Heart right ventricle (tissue), 16 donors: ENCODE data around the gene TTC7B. TPM values are rescaled to one million over a fixed set of nuclear protein-coding genes. Genes with fewer than 3 reads are reported as not detected.
A peak's percentile ranks its signal among the peaks of the same experiment; 100 is the strongest.

Experiments
- ATAC-seq, 8 donors: fragments of 200-7000 bp; cut with Tn5 transposase; one replicate each; pipeline ENCODE4 v1.9.1; 2020; ENCODE audit warnings: mild to moderate bottlenecking in 8 of 8, moderate library complexity in 8 of 8, moderate number of reproducible peaks in 1 of 8
- DNase-seq, 2 donors: peaks; one replicate each; pipeline ENCODE4 v3.0.0-alpha.2; 2020
- H3K27ac ChIP-seq, 10 donors: fragments of 200-600 bp; sonication (generic) in 2 of 10; one replicate each; pipeline versions ENCODE4 v1.5.0 to v1.8.0; 2020 to 2022; ENCODE audit warnings: mild to moderate bottlenecking in 3 of 10
- H3K27me3 ChIP-seq, 7 donors: fragments of 200-600 bp; one replicate each; pipeline ENCODE4 v1.8.0; 2021 to 2022; ENCODE audit warnings: mild to moderate bottlenecking in 2 of 7
- H3K36me3 ChIP-seq, 9 donors: fragments of 200-600 bp; sonication (generic) in 1 of 9; one replicate each; pipeline versions ENCODE4 v1.5.0 to v1.8.0; 2020 to 2022; ENCODE audit warnings: mild to moderate bottlenecking in 2 of 9
- H3K4me1 ChIP-seq, 9 donors: fragments of 200-600 bp; sonication (generic) in 1 of 9; one replicate each; pipeline versions ENCODE4 v1.5.0 to v1.8.0; 2020 to 2022; ENCODE audit warnings: mild to moderate bottlenecking in 4 of 9
- H3K4me3 ChIP-seq, 10 donors: fragments of 200-600 bp; sonication (generic) in 2 of 10; one replicate each; pipeline versions ENCODE4 v1.5.0 to v1.8.0; 2020 to 2022; ENCODE audit warnings: mild to moderate bottlenecking in 7 of 10, moderate library complexity in 2 of 10
- H3K9me3 ChIP-seq, 11 donors: fragments of 200-600 bp in 10 of 11; sonication (generic) in 2 of 11; one replicate each; pipeline versions ENCODE4 v1.5.0 to v1.8.0; 2013 to 2022; ENCODE audit warnings: mild to moderate bottlenecking in 2 of 11, control low read depth in 1 of 11, moderate library complexity in 1 of 11
- WGBS, 2 donors: extraction: QIAGEN DNeasy Blood & Tissue Kit; methylation state at CpG; one replicate each; pipeline ENCODE4 v1.1.7; 2013; ENCODE audit warnings: inconsistent platforms in 1 of 2; 5-methylcytosine and 5-hydroxymethylcytosine counted together
- intact Hi-C, 10 donors: fragments of 100-400 bp; cut with DNase I; formaldehyde crosslinking; loops; one replicate each; pipeline versions ENCODE4 v1.11.1 to v1.14.2; 2022
- polyA plus RNA-seq, 2 donors: library from polyadenylated mRNA; stranded (reverse); fragments of 200-250 nt; gene quantifications; one replicate each; pipeline ENCODE4 v1.2.3, GENCODE V29; 2013
- total RNA-seq, 10 donors: library from RNA; stranded (reverse); fragmentation: NEBNext Ultra II Directional in 3 of 10; extraction: Animal tissue kit (Norgen Biotek cat#: 25700) in 3 of 10; gene quantifications; one replicate each; pipeline versions ENCODE4 v1.2.1 to v1.2.4, GENCODE V29; 2021 to 2023
- TF ChIP-seq, protein P1 (sequence below), 9 donors: fragments of 200-600 bp; sonication (generic) in 2 of 9; IDR thresholded peaks; one replicate each; pipeline versions ENCODE4 v1.5.0 to v1.8.0; 2021 to 2022; ENCODE audit warnings: antibody characterized with exemption in 9 of 9, mild to moderate bottlenecking in 5 of 9, moderate library complexity in 1 of 9
- donor health status: Arrhythmogenic right ventricular cardiomyopathy.
- donor health status: ischemic (EF 13 %, LVEDD 7.1; RV severe dilation, severe dysfunction).
- donor health status: healthy with polysubstance abuse.
- donor health status: DM: no; HTN: yes; CAD: no.
- donor health status: DM: no; HTN: no; CAD: no.
- donor health status: ischemic (EF 25% LVEDD 6.9; RV normal size, moderate dysfunction).
- donor health status: ischemic (EF 25% LVEDD 5.7; RV mildly dilated, moderate dysfunction).
- donor health status: healthy.
- donor health status: DM: yes; HTN: yes; CAD: no.
- donor health status: Ischemic cardiomyopathy.
- donor health status: ischemic (EF 35%, LVEDD 5.7; RV mildly dilated, moderate dysfunction).
- donor health status: nonischemic (EF 11% LVEDD 7.7; RV severe dilation, severe dysfunction).
- donor health status: DM: yes; HTN: yes; CAD: no.
- donor health status: PGD.
- donor health status: ischemic (EF 29% LVEDD 5.4; RV normal size, mild dysfunction).
- donor health status: nonischemic (EF 23%, LVEDD 6.1; RV moderate dilation, normal function).

Gene TTC7B
- total and polyA plus RNA-seq, 12 donors, result 23.0 to 79.4 (median 65.5) TPM

DNA sequence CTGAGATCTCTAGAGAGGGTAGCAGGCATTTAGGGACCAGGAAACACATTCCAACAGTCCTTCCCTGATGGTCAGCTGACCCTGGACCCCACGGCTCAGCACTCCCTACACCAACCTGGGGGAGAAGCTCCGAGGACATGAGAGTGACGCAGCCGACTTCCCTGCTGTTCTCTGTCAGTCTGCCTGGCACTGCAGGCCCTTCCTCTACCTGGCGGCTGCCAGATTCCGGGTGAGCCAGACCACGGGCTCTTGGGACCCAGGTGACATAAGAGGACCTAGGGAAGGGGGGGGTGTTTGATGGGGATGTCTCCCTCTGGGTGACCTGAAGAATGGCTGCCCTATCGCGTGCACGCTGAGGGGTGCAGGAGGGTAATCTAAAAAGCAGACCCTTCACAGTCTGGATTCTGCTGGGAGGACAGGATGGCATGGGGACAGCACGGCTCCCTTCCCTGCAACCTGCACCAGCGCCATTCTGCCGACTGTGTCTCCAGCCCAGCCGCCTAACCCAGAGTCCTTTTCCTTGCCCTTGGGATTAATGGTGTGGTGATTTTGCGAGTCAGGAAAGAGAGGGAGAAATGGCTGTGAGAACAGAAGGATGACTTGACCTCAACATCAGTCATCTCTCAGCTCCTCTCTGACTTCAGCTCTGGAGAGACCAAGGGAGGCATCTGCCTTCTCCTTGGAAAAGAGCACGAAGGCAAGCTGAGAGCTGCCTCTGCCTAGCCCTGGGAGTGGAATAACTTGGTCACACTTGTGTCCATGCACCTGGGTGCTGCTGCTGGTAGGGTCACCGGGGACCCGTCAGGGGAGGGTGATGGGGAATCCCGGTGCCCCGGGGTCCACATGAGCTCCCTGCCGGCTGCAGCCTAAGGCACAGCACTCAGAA is 260.9 kb downstream of the TTC7B start:
- intact Hi-C loops, result no loop called here

DNA sequence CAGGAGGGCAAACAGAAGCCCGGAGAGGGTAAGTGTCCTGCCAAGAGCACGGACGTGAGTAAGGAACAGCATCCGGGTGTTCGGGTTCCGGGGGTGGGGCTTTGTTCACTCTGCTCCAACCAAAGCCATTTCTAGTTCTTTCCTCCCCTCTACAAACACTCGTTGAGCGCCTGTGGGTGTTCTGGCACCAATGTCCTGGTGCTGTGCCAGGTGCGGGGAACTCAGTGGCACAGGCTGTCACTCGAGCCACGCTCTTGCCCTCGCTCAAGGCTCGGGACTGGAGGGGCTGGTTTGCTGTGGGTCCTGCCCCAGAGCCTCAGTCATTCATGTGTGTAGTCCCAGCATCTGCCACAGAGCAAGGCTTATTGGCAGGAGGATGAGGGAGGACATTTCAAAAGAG is 261.9 kb downstream of the TTC7B start:
- peaks cover 0 to 46% (median 28%) of the 10 kb centered on the region in 9 donors for H3K4me1 ChIP-seq
- no peak overlapping the region for H3K4me3 ChIP-seq

More for the DNA sequence above, 260.9 kb downstream of the TTC7B start:
- ATAC-seq (no peak), DNase-seq (no peak)
- TF ChIP-seq, protein P1, sequence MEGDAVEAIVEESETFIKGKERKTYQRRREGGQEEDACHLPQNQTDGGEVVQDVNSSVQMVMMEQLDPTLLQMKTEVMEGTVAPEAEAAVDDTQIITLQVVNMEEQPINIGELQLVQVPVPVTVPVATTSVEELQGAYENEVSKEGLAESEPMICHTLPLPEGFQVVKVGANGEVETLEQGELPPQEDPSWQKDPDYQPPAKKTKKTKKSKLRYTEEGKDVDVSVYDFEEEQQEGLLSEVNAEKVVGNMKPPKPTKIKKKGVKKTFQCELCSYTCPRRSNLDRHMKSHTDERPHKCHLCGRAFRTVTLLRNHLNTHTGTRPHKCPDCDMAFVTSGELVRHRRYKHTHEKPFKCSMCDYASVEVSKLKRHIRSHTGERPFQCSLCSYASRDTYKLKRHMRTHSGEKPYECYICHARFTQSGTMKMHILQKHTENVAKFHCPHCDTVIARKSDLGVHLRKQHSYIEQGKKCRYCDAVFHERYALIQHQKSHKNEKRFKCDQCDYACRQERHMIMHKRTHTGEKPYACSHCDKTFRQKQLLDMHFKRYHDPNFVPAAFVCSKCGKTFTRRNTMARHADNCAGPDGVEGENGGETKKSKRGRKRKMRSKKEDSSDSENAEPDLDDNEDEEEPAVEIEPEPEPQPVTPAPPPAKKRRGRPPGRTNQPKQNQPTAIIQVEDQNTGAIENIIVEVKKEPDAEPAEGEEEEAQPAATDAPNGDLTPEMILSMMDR (IDR thresholded peaks at IDR 0.05), result no peak
- Histone ChIP-seq H3K9me3 (no peaks in the 10 kb centered on the region), H3K27ac (peak overlapping the region in 9 of 10 donors; percentile 16 to 84 (median 70)), H3K36me3 (peaks cover 0 to 4% (median 0%) of the 10 kb centered on the region in 9 donors), H3K4me1 (peaks cover 0 to 48% (median 28%) of the 10 kb centered on the region in 9 donors), H3K27me3 (no peaks in the 10 kb centered on the region), H3K4me3 (peak overlapping the region in 5 of 10 donors; percentile 7 to 31 (median 21))
- 76 to 83% methylated on average over 21 of the region's 21 CpGs for WGBS, 2 donors

DNA sequence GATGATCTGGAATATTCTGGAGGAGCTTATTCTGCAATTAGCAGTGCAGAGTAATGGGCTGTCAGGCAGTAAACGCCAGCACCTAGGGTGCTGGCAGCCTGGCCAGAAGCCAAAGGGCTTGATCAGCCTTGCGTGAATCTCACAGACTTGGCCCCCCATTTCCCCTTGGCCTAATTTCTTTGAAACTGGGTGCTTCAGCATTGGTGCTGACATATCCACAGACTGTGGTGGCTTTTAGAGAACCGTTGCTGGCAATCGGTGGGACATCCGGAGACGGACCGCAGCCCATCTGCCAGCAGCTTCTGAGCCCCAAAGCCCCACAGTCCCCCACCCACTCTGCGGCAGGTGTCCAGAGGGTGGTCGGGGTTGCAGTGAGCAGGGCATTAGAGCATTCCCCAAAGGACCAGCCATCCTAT is 262.3 kb downstream of the TTC7B start:
- peaks cover 0 to 4% (median 0%) of the 10 kb centered on the region in 9 donors for H3K36me3 ChIP-seq
- WGBS, 2 donors, result 75 to 80% methylated on average over 9 of the region's 9 CpGs
- H3K27ac ChIP-seq, result peak overlapping the region in 4 of 10 donors; percentile 19 to 58 (median 24)
- intact Hi-C loops, result no loop called here
- DNase-seq (no peak), ATAC-seq (no peak)
- TF ChIP-seq, protein P1 (IDR thresholded peaks at IDR 0.05), result no peak
- no peak overlapping the region for H3K4me3 ChIP-seq
- peaks cover 0 to 42% (median 28%) of the 10 kb centered on the region in 9 donors for H3K4me1 ChIP-seq
- H3K27me3 ChIP-seq, result no peaks in the 10 kb centered on the region
- no peaks in the 10 kb centered on the region for H3K9me3 ChIP-seq

More for the DNA sequence above, 261.9 kb downstream of the TTC7B start:
- peak in 7 of 8 donors; percentile 7 to 63 (median 47) for ATAC-seq
- 49 to 69% methylated on average over 13 of the region's 13 CpGs for WGBS, 2 donors
- no peaks in the 10 kb centered on the region for H3K9me3 ChIP-seq
- H3K27me3 ChIP-seq, result no peaks in the 10 kb centered on the region
- intact Hi-C loops, result no loop called here
- peak in 1 of 2 donors; percentile 63 for DNase-seq
- peaks cover 0 to 4% (median 0%) of the 10 kb centered on the region in 9 donors for H3K36me3 ChIP-seq
- TF ChIP-seq, protein P1 (IDR thresholded peaks at IDR 0.05), result no peak
- peak overlapping the region in 3 of 10 donors; percentile 19 to 58 (median 27) for H3K27ac ChIP-seq

DNA sequence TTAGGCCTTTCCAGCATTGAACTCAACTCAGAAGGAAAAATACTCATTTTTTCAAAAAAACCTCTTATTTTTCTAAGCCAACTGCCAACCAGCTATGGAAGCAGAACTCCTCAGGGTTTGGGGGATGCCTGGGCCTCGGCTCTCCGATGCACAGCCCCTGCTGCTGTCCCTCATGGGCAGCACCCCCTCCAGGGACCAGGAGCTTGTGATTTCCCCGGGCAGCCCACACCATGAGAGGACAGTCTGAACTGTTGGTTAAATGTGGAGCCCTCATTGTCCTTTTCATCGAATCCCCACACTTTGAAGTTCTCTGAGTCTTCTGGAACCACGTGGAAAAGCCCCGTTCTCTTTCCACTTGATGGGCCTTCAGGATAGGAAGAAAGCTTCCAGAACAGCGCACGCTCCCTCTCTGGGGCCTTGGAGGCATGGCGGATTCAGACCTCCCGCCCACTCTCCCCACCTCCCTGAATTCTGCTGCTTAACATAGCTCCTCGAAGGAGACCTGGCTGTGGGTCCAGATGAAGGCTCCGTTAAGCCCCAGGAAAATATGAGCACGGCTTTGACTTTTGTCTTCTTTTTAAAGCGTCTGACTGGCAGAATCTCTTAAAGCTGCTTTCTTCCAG is 262.8 kb downstream of the TTC7B start:
- intact Hi-C loops, result no loop called here
- Histone ChIP-seq H3K36me3 (peaks cover 0 to 4% (median 0%) of the 10 kb centered on the region in 9 donors), H3K4me3 (no peak overlapping the region), H3K9me3 (no peaks in the 10 kb centered on the region), H3K27ac (peak overlapping the region in 1 of 10 donors; percentile 58), H3K27me3 (no peaks in the 10 kb centered on the region), H3K4me1 (peaks cover 0 to 41% (median 26%) of the 10 kb centered on the region in 9 donors)
- no peak for ATAC-seq
- DNase-seq, result no peak
- TF ChIP-seq, protein P1 (IDR thresholded peaks at IDR 0.05), result no peak
- WGBS, 2 donors, result 90 to 91% methylated on average over 14 of the region's 14 CpGs
